AG09319 (cell line): ENCODE results near the gene IRF5.

Experiments
- DNase-seq: peaks from one replicate; pipeline ENCODE4 v3.0.0-alpha.2; 2010; ENCODE audit warnings: low read depth; ENCODE audit errors: extremely low read depth
- TF ChIP-seq, protein P1 (sequence below): IDR thresholded peaks from 2 replicates; pipeline ENCODE4 v1.5.1; 2011; ENCODE audit warnings: low read depth, mild to moderate bottlenecking, inconsistent platforms, low read length, moderate library complexity

Gene IRF5

GRCh38 chr7:128902761-128903585 is 34.8 kb upstream of the IRF5 start:
- DNase-seq, result no peak
- TF ChIP-seq, protein P1, sequence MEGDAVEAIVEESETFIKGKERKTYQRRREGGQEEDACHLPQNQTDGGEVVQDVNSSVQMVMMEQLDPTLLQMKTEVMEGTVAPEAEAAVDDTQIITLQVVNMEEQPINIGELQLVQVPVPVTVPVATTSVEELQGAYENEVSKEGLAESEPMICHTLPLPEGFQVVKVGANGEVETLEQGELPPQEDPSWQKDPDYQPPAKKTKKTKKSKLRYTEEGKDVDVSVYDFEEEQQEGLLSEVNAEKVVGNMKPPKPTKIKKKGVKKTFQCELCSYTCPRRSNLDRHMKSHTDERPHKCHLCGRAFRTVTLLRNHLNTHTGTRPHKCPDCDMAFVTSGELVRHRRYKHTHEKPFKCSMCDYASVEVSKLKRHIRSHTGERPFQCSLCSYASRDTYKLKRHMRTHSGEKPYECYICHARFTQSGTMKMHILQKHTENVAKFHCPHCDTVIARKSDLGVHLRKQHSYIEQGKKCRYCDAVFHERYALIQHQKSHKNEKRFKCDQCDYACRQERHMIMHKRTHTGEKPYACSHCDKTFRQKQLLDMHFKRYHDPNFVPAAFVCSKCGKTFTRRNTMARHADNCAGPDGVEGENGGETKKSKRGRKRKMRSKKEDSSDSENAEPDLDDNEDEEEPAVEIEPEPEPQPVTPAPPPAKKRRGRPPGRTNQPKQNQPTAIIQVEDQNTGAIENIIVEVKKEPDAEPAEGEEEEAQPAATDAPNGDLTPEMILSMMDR, result no peak

GRCh38 chr7:128903621-128904361 is 33.9 kb upstream of the IRF5 start:
- TF ChIP-seq, protein P1, result no peak

DNA sequence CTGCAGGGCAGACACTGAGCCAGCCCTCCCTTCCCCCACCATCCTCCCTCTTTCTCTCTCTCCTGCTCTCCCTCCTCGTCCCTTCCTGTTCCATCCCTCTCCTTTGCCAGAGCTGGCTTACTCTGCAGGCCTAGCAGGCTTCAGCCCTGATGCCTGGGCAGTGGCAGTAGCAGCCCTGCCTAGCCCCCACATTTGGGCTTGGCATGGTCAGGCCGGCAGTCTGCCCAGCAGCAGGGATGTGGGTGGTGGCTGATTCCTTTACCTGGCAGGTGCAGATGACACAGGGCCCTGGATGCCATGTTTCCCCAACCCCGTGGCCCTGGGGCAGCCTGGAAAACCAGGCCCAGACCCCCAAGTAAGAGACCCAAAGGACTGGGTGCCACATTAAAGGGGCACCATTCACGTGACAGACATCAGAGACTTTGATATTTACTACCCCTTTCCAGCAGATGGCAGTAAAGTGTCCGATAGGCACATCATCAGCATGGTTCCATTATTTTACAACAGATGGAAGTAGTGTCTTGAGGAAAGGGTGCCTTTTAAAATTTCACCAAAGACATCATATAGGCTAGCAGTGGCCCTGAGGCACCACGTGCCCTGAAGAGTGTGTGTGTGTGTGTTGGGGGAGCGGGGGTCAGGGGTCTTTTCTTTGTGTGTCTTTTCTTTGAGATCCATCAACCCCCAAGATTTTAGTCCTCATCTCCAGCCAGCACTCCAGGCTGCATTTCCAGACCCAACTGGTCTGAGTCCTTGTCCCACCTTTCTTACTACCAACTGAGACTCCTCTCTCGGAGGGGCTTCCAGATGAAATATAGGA is 33.1 kb upstream of the IRF5 start:
- DNase-seq, result peak; percentile 4
- TF ChIP-seq, protein P1, result peak; percentile 51

More at GRCh38 chr7:128903621-128904361, 33.9 kb upstream of the IRF5 start:
- DNase-seq, result no peak

- DNase-seq, result no peak
- TF ChIP-seq, protein P1, result no peak
Observed at GRCh38 chr7:128906001-128906765, 31.5 kb upstream of the IRF5 start.

- TF ChIP-seq, protein P1, result no peak
- DNase-seq, result no peak
Observed at GRCh38 chr7:128906766-128907559, 30.8 kb upstream of the IRF5 start.
